ENCODE measurements around the gene LOXL1.

DNA sequence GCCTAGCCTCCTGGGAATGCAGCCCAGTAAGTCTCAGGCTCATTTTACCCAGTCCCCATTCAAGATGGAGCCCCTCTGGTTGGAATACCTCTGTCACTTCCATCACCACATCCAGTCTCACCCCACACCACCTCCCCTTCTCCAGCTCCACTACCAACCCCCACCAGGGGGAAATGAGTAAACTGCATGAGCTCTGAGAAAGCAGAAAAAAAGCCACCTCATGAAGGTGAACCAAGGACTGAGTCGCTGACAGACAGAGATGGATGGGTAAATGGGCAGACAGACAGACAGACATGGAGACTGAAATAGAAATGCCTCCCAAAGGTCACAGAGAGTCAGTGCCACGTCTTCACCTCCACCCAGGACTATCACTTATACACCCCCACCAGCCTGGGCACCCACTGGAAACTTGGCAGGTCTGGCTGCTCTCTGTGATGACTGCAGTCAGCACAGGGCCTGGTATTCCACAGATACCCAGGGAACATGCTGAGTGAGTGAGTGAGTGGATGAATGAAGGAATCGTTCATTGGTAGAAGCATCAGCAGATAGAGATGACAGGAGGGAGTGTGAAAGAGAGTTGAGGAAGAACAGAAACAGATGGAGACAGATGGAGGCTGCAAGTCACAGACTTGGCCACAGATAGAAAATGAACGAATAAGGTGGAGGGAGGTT lies 4.9 kb upstream of the LOXL1 start:
- TF ChIP-seq CTCF (IDR thresholded peaks at IDR 0.05) (no peak), POLR2AphosphoS5 (IDR thresholded peaks at IDR 0.05; ENCODE audit: insufficient read depth in 1 of 2, low read depth in 1 of 2) (no peak), POLR2A (IDR thresholded peaks at IDR 0.05) (no peak)

Measured in vagina (tissue), 2 donors.